Naive thymus-derived CD4-positive, alpha-beta T cell (primary cell): ENCODE data around the gene DEAF1. TPM values are rescaled to one million over a fixed set of nuclear protein-coding genes. Genes with fewer than 3 reads are reported as not detected.
A peak's percentile ranks its signal among the peaks of the same experiment; 100 is the strongest.

ENCODE experiments used
- ATAC-seq: fragments of 150-1000 bp; cut with Tn5 transposase; 2 replicates; pipeline ENCODE4 v1.10.0; 2021; ENCODE audit warnings: mild to moderate bottlenecking, moderate library complexity
- CTCF ChIA-PET: fragments of 350-600 bp; sonication (Branson Sonifier 250); formaldehyde crosslinking; loops from one replicate; lab custom pipeline; 2021; ENCODE audit warnings: antibody characterized with exemption; lab: Charles Lee
- POLR2A ChIA-PET: fragments of 350-600 bp; sonication (Branson Sonifier 250); formaldehyde crosslinking; loops from one replicate; lab custom pipeline; 2021; ENCODE audit warnings: antibody characterized with exemption, inconsistent platforms; lab: Charles Lee
- DNase-seq, 9 donors: peaks; one replicate each; pipeline versions ENCODE4 v3.0.0 to v3.0.0-alpha.2; 2020 to 2022; ENCODE audit warnings: mixed read lengths in 1 of 9
- H3K27ac ChIP-seq: one replicate; pipeline ENCODE4 v1.7.0; 2013; ENCODE audit warnings: mild to moderate bottlenecking, low read depth, low read length, moderate library complexity
- H3K27me3 ChIP-seq, 2 donors: one replicate each; pipeline ENCODE4 v1.7.0; 2013; ENCODE audit warnings: low read length in 2 of 2, mild to moderate bottlenecking in 2 of 2, moderate library complexity in 2 of 2; ENCODE audit not compliant: control insufficient read depth in 2 of 2, insufficient read depth in 2 of 2
- H3K36me3 ChIP-seq, 3 experiments: 1 replicate in 2 of 3; 2 replicates in 1 of 3; pipeline ENCODE4 v1.7.0; 2013; ENCODE audit warnings: low read length in 3 of 3, mild to moderate bottlenecking in 3 of 3, moderate library complexity in 1 of 3; ENCODE audit not compliant: insufficient read depth in 3 of 3, control insufficient read depth in 2 of 3
- H3K4me1 ChIP-seq, 2 donors: one replicate each; pipeline ENCODE4 v1.7.0; 2013; ENCODE audit warnings: low read length in 2 of 2, mild to moderate bottlenecking in 2 of 2, moderate library complexity in 1 of 2; ENCODE audit not compliant: control insufficient read depth in 2 of 2, insufficient read depth in 2 of 2
- H3K4me3 ChIP-seq: 2 replicates; pipeline ENCODE4 v1.7.0; 2013; ENCODE audit warnings: mild to moderate bottlenecking, low read length
- H3K9me3 ChIP-seq, 3 experiments: 1 replicate in 2 of 3; 2 replicates in 1 of 3; pipeline ENCODE4 v1.7.0; 2013; ENCODE audit warnings: low read length in 3 of 3; ENCODE audit not compliant: control insufficient read depth in 2 of 3
- H3K27ac Mint-ChIP-seq, 9 donors: one replicate each; pipeline ENCODE4 v1.8.0; 2020 to 2022; ENCODE audit warnings: mixed read lengths in 9 of 9, mild to moderate bottlenecking in 8 of 9, moderate library complexity in 5 of 9, inconsistent platforms in 2 of 9
- H3K27me3 Mint-ChIP-seq, 5 donors: one replicate each; pipeline ENCODE4 v1.8.0; 2021 to 2022; ENCODE audit warnings: mixed read lengths in 5 of 5, mild to moderate bottlenecking in 1 of 5
- H3K36me3 Mint-ChIP-seq, 5 donors: one replicate each; pipeline ENCODE4 v1.8.0; 2020 to 2022; ENCODE audit warnings: mixed read lengths in 5 of 5, mild to moderate bottlenecking in 3 of 5, inconsistent platforms in 1 of 5
- H3K4me1 Mint-ChIP-seq, 7 donors: one replicate each; pipeline ENCODE4 v1.8.0; 2020 to 2022; ENCODE audit warnings: mixed read lengths in 7 of 7, mild to moderate bottlenecking in 3 of 7, inconsistent platforms in 1 of 7
- H3K4me3 Mint-ChIP-seq, 10 donors: one replicate each; pipeline ENCODE4 v1.8.0; 2020 to 2022; ENCODE audit warnings: mild to moderate bottlenecking in 10 of 10, mixed read lengths in 10 of 10, moderate library complexity in 6 of 10, inconsistent platforms in 2 of 10
- H3K9me3 Mint-ChIP-seq, 11 donors: one replicate each; pipeline ENCODE4 v1.8.0; 2020 to 2022; ENCODE audit warnings: mixed read lengths in 11 of 11, mild to moderate bottlenecking in 4 of 11, inconsistent platforms in 1 of 11, moderate library complexity in 1 of 11
- intact Hi-C, 2 donors: fragments of 100-400 bp; cut with micrococcal nuclease; formaldehyde crosslinking; loops; one replicate each; pipeline ENCODE4 v1.15.1; 2023
- polyA plus RNA-seq, 2 donors: library from polyadenylated mRNA; unstranded; fragments of 300-500 nt; fragmentation: Illumina TruSeq; gene quantifications; one replicate each; pipeline ENCODE4 v1.2.3, GENCODE V29; 2021
- total RNA-seq, 6 experiments: library from RNA in 5 of 6; stranded (reverse) in 5 of 6; gene quantifications; 1 replicate in 5 of 6; 2 replicates in 1 of 6; pipeline ENCODE4 v1.2.3 and lab custom pipeline; 2021 to 2026

DEAF1 gene
- total and polyA plus RNA-seq, 7 experiments from 2014 or later, result 33.0 to 117 (median 54.2) TPM

DNA sequence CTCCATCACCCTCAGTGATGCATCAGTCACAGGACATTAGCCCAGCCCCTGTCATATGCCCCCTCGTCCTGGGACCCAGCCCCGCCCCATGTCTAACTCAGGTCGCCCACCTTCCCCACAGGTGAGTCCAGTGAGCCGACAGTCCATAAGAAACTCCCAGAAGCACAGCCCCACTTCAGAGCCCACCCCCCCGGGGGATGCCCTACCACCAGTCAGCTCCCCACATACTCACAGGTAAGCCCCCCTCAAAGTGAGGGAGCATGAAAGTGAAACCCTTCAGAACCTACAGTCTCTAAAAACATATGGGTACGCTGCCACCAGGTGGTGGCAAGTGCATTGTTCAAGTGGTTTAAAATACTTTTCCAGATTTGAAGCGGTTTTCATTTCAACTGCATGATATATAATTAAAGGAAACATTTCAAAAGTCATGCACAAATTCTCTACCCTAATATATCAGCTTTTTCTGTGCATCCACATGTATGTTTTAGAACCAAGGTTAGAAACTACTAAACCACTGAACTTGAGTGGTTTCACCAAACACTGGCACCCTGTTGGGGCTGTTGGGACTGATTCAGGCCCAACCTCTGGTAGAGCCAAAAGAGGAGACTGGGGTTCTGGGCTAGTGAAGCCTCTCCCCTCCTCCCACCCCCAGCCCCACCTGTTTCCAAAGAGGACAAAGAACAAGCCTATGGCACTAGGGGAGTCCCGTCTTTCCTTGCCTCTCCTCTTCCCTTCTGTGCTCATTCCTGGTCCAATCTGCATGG is 28.3 kb upstream of the DEAF1 start:
- DNase-seq, result peak in 7 of 9 donors; percentile 52 to 67 (median 60)
- POLR2A ChIA-PET, result interaction anchor here (0.9 to 7.7 kb wide), 6 partner anchors 28 to 188 kb away, joined by 3 to 68 read pairs (median 6); partner anchors contain the start of genes DEAF1, HRAS, LMNTD2 and TMEM80

GRCh38 chr11:722346-722811 is 27.4 kb upstream of the DEAF1 start:
- no peak for DNase-seq
- H3K27me3 Mint-ChIP-seq, result peaks cover 0 to 35% (median 19%) of the 10 kb centered on the region in 5 donors
- H3K9me3 Mint-ChIP-seq, result peaks cover 0 to 2% (median 0%) of the 10 kb centered on the region in 11 donors
- H3K4me1 Mint-ChIP-seq, result peaks cover 6 to 19% (median 15%) of the 10 kb centered on the region in 7 donors
- CTCF ChIA-PET, result interaction anchor here (1.3 to 4.3 kb wide), 4 partner anchors 31 to 167 kb away, joined by 5 to 41 read pairs (median 10); no protein-coding TSS in a partner anchor
- Histone ChIP-seq H3K27ac (no peak overlapping the region), H3K9me3 (no peaks in the 10 kb centered on the region), H3K4me3 (no peak overlapping the region), H3K36me3 (no peaks in the 10 kb centered on the region), H3K27me3 (no peaks in the 10 kb centered on the region), H3K4me1 (peaks cover 13 to 28% of the 10 kb centered on the region in 2 donors)
- POLR2A ChIA-PET, result interaction anchor here (0.6 to 7.7 kb wide), 9 partner anchors 23 to 275 kb away, joined by 3 to 68 read pairs (median 4); partner anchors contain the start of genes DEAF1, LMNTD2 and TMEM80
- no peak for ATAC-seq
- H3K27ac Mint-ChIP-seq, result no peak overlapping the region
- intact Hi-C loops, result loop anchor here (1.0 to 10.0 kb wide), 5 partner anchors 168 to 315 kb away; partner anchors contain the start of genes HRAS (in 1 of the 2), LRRC56 (in 1 of the 2), PTDSS2 (in 1 of the 2) and RNH1 (in 1 of the 2)
- no peaks in the 10 kb centered on the region for H3K36me3 Mint-ChIP-seq
- peak overlapping the region in 6 of 10 donors; percentile 17 to 79 (median 51) for H3K4me3 Mint-ChIP-seq

More for the DNA sequence above, 28.3 kb upstream of the DEAF1 start:
- CTCF ChIA-PET, result interaction anchor here (0.6 to 4.3 kb wide), 7 partner anchors 17 to 176 kb away, joined by 3 to 41 read pairs (median 8); partner anchors contain the start of gene TMEM80
- Histone ChIP-seq H3K4me3 (peak overlapping the region; percentile 18), H3K9me3 (no peaks in the 10 kb centered on the region), H3K27me3 (no peaks in the 10 kb centered on the region), H3K36me3 (no peaks in the 10 kb centered on the region), H3K27ac (no peak overlapping the region), H3K4me1 (peaks cover 19 to 37% of the 10 kb centered on the region in 2 donors)
- intact Hi-C loops, result loop anchor here (1.0 to 10.0 kb wide), 10 partner anchors 28 to 316 kb away; partner anchors contain the start of genes DEAF1 (in 2 of the 2), HRAS (in 2 of the 2), TMEM80 (in 2 of the 2) and LRRC56 (in 1 of the 2)
- peak overlapping the region; percentile 39 to 87 (median 80) for H3K4me3 Mint-ChIP-seq
- peaks cover 0 to 29% (median 19%) of the 10 kb centered on the region in 5 donors for H3K27me3 Mint-ChIP-seq
- no peaks in the 10 kb centered on the region for H3K36me3 Mint-ChIP-seq
- H3K4me1 Mint-ChIP-seq, result peaks cover 6 to 19% (median 15%) of the 10 kb centered on the region in 7 donors
- H3K9me3 Mint-ChIP-seq, result peaks cover 0 to 2% (median 0%) of the 10 kb centered on the region in 11 donors
- H3K27ac Mint-ChIP-seq, result peak overlapping the region in 7 of 9 donors; percentile 38 to 95 (median 64)
- ATAC-seq, result no peak

- no peak overlapping the region for H3K27ac ChIP-seq
- Mint-ChIP-seq H3K9me3 (peaks cover 0 to 2% (median 0%) of the 10 kb centered on the region in 11 donors), H3K27me3 (peaks cover 0 to 38% (median 19%) of the 10 kb centered on the region in 5 donors), H3K27ac (peak overlapping the region in 1 of 9 donors; percentile 54), H3K36me3 (no peaks in the 10 kb centered on the region), H3K4me1 (peaks cover 6 to 16% (median 13%) of the 10 kb centered on the region in 7 donors), H3K4me3 (peak overlapping the region in 8 of 10 donors; percentile 19 to 79 (median 54))
- CTCF ChIA-PET, result interaction anchor here (1.0 to 4.3 kb wide), 6 partner anchors 31 to 167 kb away, joined by 3 to 41 read pairs (median 7); no protein-coding TSS in a partner anchor
- H3K27me3 ChIP-seq, result no peaks in the 10 kb centered on the region
- no peaks in the 10 kb centered on the region for H3K9me3 ChIP-seq
- no peaks in the 10 kb centered on the region for H3K36me3 ChIP-seq
- ATAC-seq (peak; percentile 66), DNase-seq (peak in 7 of 9 donors; percentile 38 to 63 (median 53))
- POLR2A ChIA-PET, result interaction anchor here (0.6 to 7.7 kb wide), 10 partner anchors 22 to 274 kb away, joined by 3 to 68 read pairs (median 4); partner anchors contain the start of genes DEAF1, LMNTD2, TALDO1 and TMEM80
- intact Hi-C loops, result loop anchor here (1.0 to 10.0 kb wide), 5 partner anchors 167 to 315 kb away; partner anchors contain the start of genes HRAS (in 1 of the 2), LRRC56 (in 1 of the 2), PTDSS2 (in 1 of the 2) and RNH1 (in 1 of the 2)
- peaks cover 9 to 25% of the 10 kb centered on the region in 2 donors for H3K4me1 ChIP-seq
- no peak overlapping the region for H3K4me3 ChIP-seq
These were observed 26.8 kb upstream of the DEAF1 start for GRCh38 chr11:721741-722345.

GRCh38 chr11:721247-721740 is 26.3 kb upstream of the DEAF1 start:
- intact Hi-C loops, result loop anchor here (5.0 to 10.0 kb wide), 3 partner anchors 184 to 314 kb away; partner anchors contain the start of genes HRAS (in 1 of the 2), LRRC56 (in 1 of the 2) and PTDSS2 (in 1 of the 2)
- Histone ChIP-seq H3K27me3 (no peaks in the 10 kb centered on the region), H3K4me1 (peaks cover 8 to 21% of the 10 kb centered on the region in 2 donors), H3K4me3 (no peak overlapping the region), H3K9me3 (no peaks in the 10 kb centered on the region), H3K27ac (no peak overlapping the region), H3K36me3 (no peaks in the 10 kb centered on the region)
- CTCF ChIA-PET, result interaction anchor here (1.0 to 4.3 kb wide), 7 partner anchors 30 to 166 kb away, joined by 3 to 41 read pairs (median 5); no protein-coding TSS in a partner anchor
- POLR2A ChIA-PET, result interaction anchor here (0.8 to 7.7 kb wide), 10 partner anchors 16 to 185 kb away, joined by 3 to 68 read pairs (median 3); partner anchors contain the start of genes DEAF1, LMNTD2, TALDO1 and TMEM80
- Mint-ChIP-seq H3K9me3 (peaks cover 0 to 4% (median 0%) of the 10 kb centered on the region in 11 donors), H3K4me3 (peak overlapping the region in 8 of 10 donors; percentile 36 to 79 (median 62)), H3K4me1 (peaks cover 6 to 15% (median 10%) of the 10 kb centered on the region in 7 donors), H3K27me3 (peaks cover 0 to 41% (median 22%) of the 10 kb centered on the region in 5 donors), H3K36me3 (no peaks in the 10 kb centered on the region), H3K27ac (peak overlapping the region in 1 of 9 donors; percentile 54)
- ATAC-seq (no peak), DNase-seq (no peak)

GRCh38 chr11:720642-721246 is 25.7 kb upstream of the DEAF1 start:
- H3K9me3 ChIP-seq, result no peaks in the 10 kb centered on the region
- intact Hi-C loops, result loop anchor here (5.0 to 10.0 kb wide), 3 partner anchors 183 to 313 kb away; partner anchors contain the start of genes HRAS (in 1 of the 2), LRRC56 (in 1 of the 2) and PTDSS2 (in 1 of the 2)
- Mint-ChIP-seq H3K27me3 (peaks cover 0 to 43% (median 23%) of the 10 kb centered on the region in 5 donors), H3K4me3 (peak overlapping the region in 5 of 10 donors; percentile 29 to 79 (median 52)), H3K27ac (no peak overlapping the region), H3K4me1 (peaks cover 6 to 15% (median 10%) of the 10 kb centered on the region in 7 donors), H3K36me3 (no peaks in the 10 kb centered on the region), H3K9me3 (peaks cover 0 to 5% (median 0%) of the 10 kb centered on the region in 11 donors)
- ATAC-seq (peak; percentile 78), DNase-seq (peak in 3 of 9 donors; percentile 33 to 64 (median 42))
- CTCF ChIA-PET, result interaction anchor here (1.0 to 4.3 kb wide), 6 partner anchors 29 to 166 kb away, joined by 3 to 41 read pairs (median 5); no protein-coding TSS in a partner anchor
- POLR2A ChIA-PET, result interaction anchor here (0.5 to 7.7 kb wide), 7 partner anchors 15 to 165 kb away, joined by 3 to 68 read pairs (median 3); partner anchors contain the start of genes DEAF1, LMNTD2, TALDO1 and TMEM80
- peaks cover 8 to 21% of the 10 kb centered on the region in 2 donors for H3K4me1 ChIP-seq
- no peak overlapping the region for H3K4me3 ChIP-seq
- no peak overlapping the region for H3K27ac ChIP-seq
- H3K36me3 ChIP-seq, result no peaks in the 10 kb centered on the region
- H3K27me3 ChIP-seq, result no peaks in the 10 kb centered on the region
